NCI-H2107 treated with DMSO at 0.1 percent for 48 hours (cell line): ENCODE data around the gene KCNJ18.
"Not testable (repeated sequence)": the region's sequence is repeated elsewhere in the genome, so short reads cannot be mapped to it uniquely, and the experiment has no call there.

Source experiments
- DNase-seq: peaks from one replicate; lab custom pipeline; 2025; ENCODE audit not compliant: unreplicated experiment; lab: John Stamatoyannopoulos, UW

Gene KCNJ18

GRCh38 chr17:21702029-21702428 is 9.7 kb downstream of the KCNJ18 start:
- not testable (repeated sequence) for DNase-seq

GRCh38 chr17:21702521-21702920 is 10.2 kb downstream of the KCNJ18 start:
- DNase-seq, result not testable (repeated sequence)

- DNase-seq, result not testable (repeated sequence)
These were observed 10.8 kb downstream of the KCNJ18 start for GRCh38 chr17:21702940-21703640.

- not testable (repeated sequence) for DNase-seq
These were observed 11.9 kb downstream of the KCNJ18 start for GRCh38 chr17:21703891-21704872.

- DNase-seq, result no peak
These were observed 12.8 kb downstream of the KCNJ18 start for GRCh38 chr17:21705021-21705601.

- not testable (repeated sequence) for DNase-seq
These were observed 13.4 kb downstream of the KCNJ18 start for GRCh38 chr17:21705746-21706145.

GRCh38 chr17:21706546-21706945 is 14.2 kb downstream of the KCNJ18 start:
- not testable (repeated sequence) for DNase-seq

- not testable (repeated sequence) for DNase-seq
These were observed 14.8 kb downstream of the KCNJ18 start for GRCh38 chr17:21707131-21707530.

- not testable (repeated sequence) for DNase-seq
These were observed 15.6 kb downstream of the KCNJ18 start for GRCh38 chr17:21707711-21708611.

- DNase-seq, result not testable (repeated sequence)
These were observed 16.6 kb downstream of the KCNJ18 start for GRCh38 chr17:21708612-21709535.

- DNase-seq, result not testable (repeated sequence)
These were observed 17.7 kb downstream of the KCNJ18 start for GRCh38 chr17:21709994-21710393.

GRCh38 chr17:21710486-21710885 is 18.2 kb downstream of the KCNJ18 start:
- DNase-seq, result not testable (repeated sequence)

- no peak for DNase-seq
These were observed 18.9 kb downstream of the KCNJ18 start for GRCh38 chr17:21711182-21711581.

GRCh38 chr17:21713020-21713419 is 20.7 kb downstream of the KCNJ18 start:
- DNase-seq, result not testable (repeated sequence)

GRCh38 chr17:21713631-21714030 is 21.3 kb downstream of the KCNJ18 start:
- not testable (repeated sequence) for DNase-seq

- DNase-seq, result not testable (repeated sequence)
These were observed 22.4 kb downstream of the KCNJ18 start for GRCh38 chr17:21714676-21715075.

GRCh38 chr17:21715877-21716276 is 23.6 kb downstream of the KCNJ18 start:
- DNase-seq, result not testable (repeated sequence)

GRCh38 chr17:21718971-21719370 is 26.6 kb downstream of the KCNJ18 start:
- not testable (repeated sequence) for DNase-seq
